Gastrocnemius medialis (tissue), 4 donors: ENCODE results near the gene PML.

Source experiments
- POLR2A ChIP-seq, 2 donors: fragments of 450-650 bp; IDR thresholded peaks; one replicate each; pipeline ENCODE4 v1.6.1; 2017; ENCODE audit warnings: antibody characterized with exemption in 2 of 2, mild to moderate bottlenecking in 2 of 2, moderate library complexity in 2 of 2
- TF ChIP-seq, protein P1 (sequence below), 5 experiments: fragments of 450-650 bp in 3 of 5; fragments of 200-600 bp in 2 of 5; sonication (generic) in 2 of 5; IDR thresholded peaks in 4 of 5; conservative IDR thresholded peaks in 1 of 5; 1 replicate in 4 of 5; 2 replicates in 1 of 5; pipeline ENCODE4 v1.5.1; 2016 to 2019; ENCODE audit warnings: antibody characterized with exemption in 5 of 5, mild to moderate bottlenecking in 3 of 5, moderate library complexity in 3 of 5

GRCh38 chr15:74062236-74062635 is 67.7 kb downstream of the PML start:
- TF ChIP-seq, protein P1, sequence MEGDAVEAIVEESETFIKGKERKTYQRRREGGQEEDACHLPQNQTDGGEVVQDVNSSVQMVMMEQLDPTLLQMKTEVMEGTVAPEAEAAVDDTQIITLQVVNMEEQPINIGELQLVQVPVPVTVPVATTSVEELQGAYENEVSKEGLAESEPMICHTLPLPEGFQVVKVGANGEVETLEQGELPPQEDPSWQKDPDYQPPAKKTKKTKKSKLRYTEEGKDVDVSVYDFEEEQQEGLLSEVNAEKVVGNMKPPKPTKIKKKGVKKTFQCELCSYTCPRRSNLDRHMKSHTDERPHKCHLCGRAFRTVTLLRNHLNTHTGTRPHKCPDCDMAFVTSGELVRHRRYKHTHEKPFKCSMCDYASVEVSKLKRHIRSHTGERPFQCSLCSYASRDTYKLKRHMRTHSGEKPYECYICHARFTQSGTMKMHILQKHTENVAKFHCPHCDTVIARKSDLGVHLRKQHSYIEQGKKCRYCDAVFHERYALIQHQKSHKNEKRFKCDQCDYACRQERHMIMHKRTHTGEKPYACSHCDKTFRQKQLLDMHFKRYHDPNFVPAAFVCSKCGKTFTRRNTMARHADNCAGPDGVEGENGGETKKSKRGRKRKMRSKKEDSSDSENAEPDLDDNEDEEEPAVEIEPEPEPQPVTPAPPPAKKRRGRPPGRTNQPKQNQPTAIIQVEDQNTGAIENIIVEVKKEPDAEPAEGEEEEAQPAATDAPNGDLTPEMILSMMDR (IDR thresholded peaks at IDR 0.05 in 4 of 5, conservative IDR thresholded peaks at IDR 0.05 in 1 of 5): no peak
- TF ChIP-seq POLR2A (IDR thresholded peaks at IDR 0.05): no peak
